IMR-90 (cell line): Measurements from ENCODE around the gene SRMS. TPM values are rescaled to one million over a fixed set of nuclear protein-coding genes. Genes with fewer than 3 reads are reported as not detected.
A peak's percentile ranks its signal among the peaks of the same experiment; 100 is the strongest.

Experiments used
- ATAC-seq: fragments of 200-7000 bp; cut with Tn5 transposase; 2 replicates; pipeline ENCODE4 v1.9.1; 2020; ENCODE audit warnings: low read depth, mild to moderate bottlenecking, moderate library complexity
- BruUV-seq: library from RNA; stranded (reverse); fragments of 400-500 nt; replicated peaks from 2 replicates; lab custom pipeline; 2021; lab: Mats Ljungman, UMichigan
- CTCF ChIA-PET: fragments of 300-600 bp; formaldehyde crosslinking; extraction: SDS; loops from one replicate; lab custom pipeline; 2021; ENCODE audit warnings: antibody characterized with exemption; lab: Yijun Ruan, JAX
- POLR2A ChIA-PET: fragments of 300-600 bp; sonication (Branson Sonifier 250); formaldehyde crosslinking; loops from one replicate; lab custom pipeline; 2022; ENCODE audit warnings: antibody characterized with exemption; ENCODE audit not compliant: unreplicated experiment; lab: Charles Lee
- DNase-seq: peaks from one replicate; pipeline ENCODE4 v3.0.0; 2013
- H2AFZ ChIP-seq: replicated peaks from 2 replicates; pipeline ENCODE3; 2013; ENCODE audit warnings: low read length, mild to moderate bottlenecking; ENCODE audit not compliant: poor library complexity
- H2AK5ac ChIP-seq: 2 replicates; pipeline ENCODE4 v1.6.1; 2013; ENCODE audit warnings: low read depth, low read length, inconsistent platforms
- H2AK9ac ChIP-seq: replicated peaks from 2 replicates; pipeline ENCODE3; 2013; ENCODE audit warnings: mild to moderate bottlenecking, low read depth, low read length, moderate library complexity; ENCODE audit not compliant: poor library complexity
- H2BK120ac ChIP-seq: 2 replicates; pipeline ENCODE4 v1.6.1; 2013; ENCODE audit warnings: low read depth, low read length, inconsistent platforms
- H2BK15ac ChIP-seq: 3 replicates; pipeline ENCODE4 v1.6.1; 2013; ENCODE audit warnings: low read depth, low read length, inconsistent platforms
- H2BK20ac ChIP-seq: 2 replicates; pipeline ENCODE4 v1.6.1; 2013; ENCODE audit warnings: low read depth, mild to moderate bottlenecking, inconsistent platforms, low read length, moderate library complexity
- H2BK5ac ChIP-seq: 2 replicates; pipeline ENCODE4 v1.6.1; 2013; ENCODE audit warnings: mild to moderate bottlenecking, low read depth, low read length, inconsistent platforms; ENCODE audit not compliant: poor library complexity, severe bottlenecking
- H3K14ac ChIP-seq: replicated peaks from 2 replicates; pipeline ENCODE4 v1.6.1; 2013; ENCODE audit warnings: low read depth, low read length, inconsistent platforms
- H3K18ac ChIP-seq: 2 replicates; pipeline ENCODE4 v1.6.1; 2013; ENCODE audit warnings: low read depth, low read length, control low read depth
- H3K23ac ChIP-seq: 2 replicates; pipeline ENCODE4 v1.6.1; 2013; ENCODE audit warnings: low read depth, low read length, inconsistent platforms
- H3K27ac ChIP-seq: 2 replicates; pipeline ENCODE4 v1.5.1; 2013; ENCODE audit warnings: mild to moderate bottlenecking, control low read depth, low read length; ENCODE audit not compliant: insufficient read depth
- H3K27me3 ChIP-seq: 2 replicates; pipeline ENCODE4 v1.6.1; 2013; ENCODE audit warnings: low read length; ENCODE audit not compliant: control insufficient read depth, insufficient read depth
- H3K36me3 ChIP-seq: 2 replicates; pipeline ENCODE4 v1.6.1; 2013; ENCODE audit warnings: low read length, mixed read lengths; ENCODE audit not compliant: control insufficient read depth, insufficient read depth
- H3K4ac ChIP-seq: 2 replicates; pipeline ENCODE4 v1.6.1; 2013; ENCODE audit warnings: low read depth, low read length, inconsistent platforms
- H3K4me1 ChIP-seq: 2 replicates; pipeline ENCODE4 v1.6.1; 2013; ENCODE audit warnings: low read length, mixed read lengths; ENCODE audit not compliant: control insufficient read depth, insufficient read depth
- H3K4me2 ChIP-seq: 2 replicates; pipeline ENCODE4 v1.6.1; 2013; ENCODE audit warnings: low read depth, mild to moderate bottlenecking, control low read depth, low read length, moderate library complexity
- H3K4me3 ChIP-seq: 2 replicates; pipeline ENCODE4 v1.5.1; 2013; ENCODE audit warnings: low read depth, mild to moderate bottlenecking, control low read depth, low read length, moderate library complexity; ENCODE audit not compliant: insufficient read depth
- H3K56ac ChIP-seq: 2 replicates; pipeline ENCODE4 v1.6.1; 2013; ENCODE audit warnings: low read length, inconsistent platforms; ENCODE audit not compliant: insufficient read depth; ENCODE audit errors: extremely low read depth
- H3K79me1 ChIP-seq, 2 experiments: 2 replicates each; pipeline ENCODE4 v1.6.1; 2013; ENCODE audit warnings: low read length in 2 of 2, inconsistent platforms in 1 of 2, low read depth in 1 of 2
- H3K9ac ChIP-seq: 2 replicates; pipeline ENCODE4 v1.6.1; 2013; ENCODE audit warnings: low read depth, low read length, control low read depth
- H3K9me1 ChIP-seq: 2 replicates; pipeline ENCODE4 v1.6.1; 2013; ENCODE audit warnings: low read length, inconsistent platforms; ENCODE audit not compliant: insufficient read depth
- H3K9me3 ChIP-seq: 2 replicates; pipeline ENCODE4 v1.6.1; 2013; ENCODE audit warnings: low read length; ENCODE audit not compliant: control insufficient read depth, insufficient read depth
- H4K20me1 ChIP-seq: 2 replicates; pipeline ENCODE4 v1.6.1; 2013; ENCODE audit warnings: low read length, inconsistent platforms; ENCODE audit not compliant: insufficient read depth
- H4K5ac ChIP-seq: 2 replicates; pipeline ENCODE4 v1.6.1; 2013; ENCODE audit warnings: mild to moderate bottlenecking, low read depth, low read length, control low read depth
- H4K8ac ChIP-seq, 2 experiments: 2 replicates each; pipeline ENCODE4 v1.6.1; 2013; ENCODE audit warnings: low read depth in 2 of 2, low read length in 2 of 2, control low read depth in 1 of 2, inconsistent platforms in 1 of 2
- H4K91ac ChIP-seq: 2 replicates; pipeline ENCODE4 v1.6.1; 2013; ENCODE audit warnings: low read depth, low read length, inconsistent platforms; ENCODE audit not compliant: insufficient read depth
- BHLHE40 ChIP-seq: fragments of 150-350 bp; IDR thresholded peaks from 2 replicates; pipeline ENCODE4 v1.6.1; 2016; ENCODE audit warnings: mild to moderate bottlenecking, low read depth, low read length
- CEBPB ChIP-seq: IDR thresholded peaks from 2 replicates; pipeline ENCODE4 v1.6.1; 2012; ENCODE audit warnings: low read depth, low read length, improper control_type of control experiment
- CTCF ChIP-seq: conservative IDR thresholded peaks from 2 replicates; pipeline ENCODE4 v1.5.1; 2012; ENCODE audit warnings: mild to moderate bottlenecking, low read depth, low read length, improper control_type of control experiment
- ELK1 ChIP-seq: fragments of 150-350 bp; IDR thresholded peaks from 2 replicates; pipeline ENCODE4 v1.6.1; 2016; ENCODE audit warnings: low read depth, mild to moderate bottlenecking, low read length, moderate library complexity, borderline replicate concordance
- FOS ChIP-seq: fragments of 150-350 bp; IDR thresholded peaks from 2 replicates; pipeline ENCODE4 v1.6.1; 2016; ENCODE audit warnings: low read depth, low read length
- MAFK ChIP-seq: IDR thresholded peaks from 2 replicates; pipeline ENCODE4 v1.6.1; 2012; ENCODE audit warnings: low read depth, low read length, improper control_type of control experiment
- MAZ ChIP-seq: IDR thresholded peaks from 2 replicates; pipeline ENCODE4 v1.6.1; 2012; ENCODE audit warnings: low read depth, mild to moderate bottlenecking, low read length, improper control_type of control experiment, moderate library complexity, borderline replicate concordance
- MXI1 ChIP-seq: IDR thresholded peaks from 2 replicates; pipeline ENCODE4 v1.6.1; 2012; ENCODE audit warnings: low read depth, mild to moderate bottlenecking, low read length, moderate library complexity, borderline replicate concordance
- NFE2L2 ChIP-seq: fragments of 150-350 bp; IDR thresholded peaks from 2 replicates; pipeline ENCODE4 v1.6.1; 2016; ENCODE audit warnings: low read depth, mild to moderate bottlenecking, low read length
- POLR2A ChIP-seq: IDR thresholded peaks from 2 replicates; pipeline ENCODE4 v1.6.1; 2012; ENCODE audit warnings: mild to moderate bottlenecking, low read depth, low read length
- RAD21 ChIP-seq: IDR thresholded peaks from 2 replicates; pipeline ENCODE4 v1.6.1; 2012; ENCODE audit warnings: low read length, improper control_type of control experiment
- SMC3 ChIP-seq: fragments of 150-350 bp; IDR thresholded peaks from 2 replicates; pipeline ENCODE4 v1.6.1; 2016; ENCODE audit warnings: low read depth, mild to moderate bottlenecking, antibody characterized with exemption, low read length, moderate library complexity
- WGBS, 2 experiments: methylation state at CpG; one replicate each; pipeline versions ENCODE4 v1.1.5 to v1.1.7; 2013; ENCODE audit warnings: missing lambda C conversion rate in 2 of 2; ENCODE audit not compliant: insufficient read length in 1 of 2; ENCODE audit errors: extremely low coverage in 2 of 2; 5-methylcytosine and 5-hydroxymethylcytosine counted together
- dilution Hi-C: fragments of 300-500 bp; cut with HindIII; formaldehyde crosslinking; loops from one replicate; pipeline ENCODE4 v1.14.3; 2018; ENCODE audit warnings: low sequenced_read_pairs; ENCODE audit not compliant: unreplicated experiment
- in situ Hi-C: fragments of 300-500 bp; cut with MboI; formaldehyde crosslinking; loops from 3 replicates; pipeline ENCODE4 v1.14.3; 2019; ENCODE audit warnings: low sequenced_read_pairs, inconsistent platforms, mixed read lengths
- intact Hi-C: fragments of 100-400 bp; cut with micrococcal nuclease; formaldehyde crosslinking; loops from 2 replicates; pipeline ENCODE4 v1.10.0; 2022
- polyA plus RNA-seq, 3 experiments: library from polyadenylated mRNA; depleted of rRNA; stranded (reverse); fragments of >200 nt; gene quantifications; 2 replicates each; pipeline ENCODE4 v1.2.3, GENCODE V29; 2012; ENCODE audit warnings: low replicate concordance in 1 of 3
- total RNA-seq: library from RNA; depleted of rRNA; stranded (reverse); fragments of >200 nt; gene quantifications from 2 replicates; pipeline ENCODE4 v1.2.3, GENCODE V29; 2012

Gene SRMS
- total and polyA plus RNA-seq, 2 of the 4 experiments (the other 2 are of a cell fraction), result not detected

- H2BK15ac ChIP-seq, result no peak overlapping the region
- no peak overlapping the region for H2BK120ac ChIP-seq
- peak overlapping the region; percentile 33 for H2AFZ ChIP-seq
- peak overlapping the region; percentile 82 for H3K23ac ChIP-seq
- H4K20me1 ChIP-seq, result peaks cover 29% of the 10 kb centered on the region
- H3K36me3 ChIP-seq, result peaks cover 23% of the 10 kb centered on the region
- no peak overlapping the region for H4K91ac ChIP-seq
- no peak for DNase-seq
- peak overlapping the region; percentile 24; the same call in 1 of the 2 replicates for H3K9ac ChIP-seq
- H3K14ac ChIP-seq, result no peak overlapping the region; the same call in 1 of the 2 replicates
- no peaks in the 10 kb centered on the region for H3K27me3 ChIP-seq
- WGBS, 2 experiments, result 83% methylated on average over 1 of the region's 13 CpGs; no CpG with 5 or more reads in 1 of the 2 experiments
- H2BK5ac ChIP-seq, result no peak overlapping the region
- no peaks in the 10 kb centered on the region for H3K9me3 ChIP-seq
- 0 out of 2 replicates have a peak overlapping the region, but pooled peaks have one; percentile 10 for H3K4me3 ChIP-seq
- POLR2A ChIA-PET, result no interaction called here
- H2AK5ac ChIP-seq, result peak overlapping the region; percentile 58; the same call in 1 of the 2 replicates
- H3K4me1 ChIP-seq, result peaks cover 13% of the 10 kb centered on the region
- no peak overlapping the region for H3K4ac ChIP-seq
- H2AK9ac ChIP-seq, result peak overlapping the region; percentile 52
- H3K9me1 ChIP-seq, result peaks cover 11% of the 10 kb centered on the region; the same call in 1 of the 2 replicates
- ATAC-seq, result no peak
- no TSS peak for BruUV-seq
- no peak overlapping the region for H3K27ac ChIP-seq
- H4K5ac ChIP-seq, result no peak overlapping the region
- intact Hi-C loops (no loop called here), in situ Hi-C loops (no loop called here), dilution Hi-C loops (no loop called here)
- H3K18ac ChIP-seq, result no peak overlapping the region
- H3K79me1 ChIP-seq, result peaks cover 19 to 38% of the 10 kb centered on the region in 2 experiments
- no peak overlapping the region for H4K8ac ChIP-seq
- H3K56ac ChIP-seq, result no peak overlapping the region
- no peak overlapping the region for H2BK20ac ChIP-seq
- TF ChIP-seq RAD21 (no peak), CTCF (no peak), POLR2A (no peak), FOS (no peak), CEBPB (no peak), SMC3 (no peak), ELK1 (no peak), MAZ (no peak), MXI1 (no peak), NFE2L2 (no peak), BHLHE40 (no peak), MAFK (no peak)
- H3K4me2 ChIP-seq, result peak overlapping the region; percentile 77
- CTCF ChIA-PET, result interaction anchor here (1.0 to 1.7 kb wide), 2 partner anchors 15 to 25 kb away, joined by 4 read pairs; partner anchors contain the start of gene PTK6
Observed at GRCh38 chr20:63522091-63522868, 25.3 kb downstream of the SRMS start.
